A673 (cell line): ENCODE measurements around the gene COL9A3. TPM values are rescaled to one million over a fixed set of nuclear protein-coding genes. Genes with fewer than 3 reads are reported as not detected.

ENCODE experiments used
- BruUV-seq: library from RNA; stranded (reverse); fragments of 400-500 nt; replicated peaks from 2 replicates; lab custom pipeline; 2021; lab: Mats Ljungman, UMichigan
- CTCF ChIA-PET: fragments of 300-600 bp; sonication (Branson Sonifier 250); formaldehyde crosslinking; loops from one replicate; lab custom pipeline; 2022; ENCODE audit warnings: antibody characterized with exemption; lab: Charles Lee
- POLR2A ChIA-PET: fragments of 300-600 bp; sonication (Branson Sonifier 250); formaldehyde crosslinking; loops from one replicate; lab custom pipeline; 2022; ENCODE audit warnings: antibody characterized with exemption; ENCODE audit not compliant: low non-redundant PET; lab: Charles Lee
- DNase-seq: peaks from one replicate; pipeline ENCODE4 v3.0.0-alpha.2; 2015; ENCODE audit warnings: low spot score
- H3K27ac ChIP-seq: fragments of 200-600 bp; sonication (generic); 2 replicates; pipeline ENCODE4 v1.5.1; 2016; ENCODE audit warnings: mixed run types, low read depth, mild to moderate bottlenecking, mixed read lengths, antibody characterized with exemption, low read length; ENCODE audit not compliant: poor library complexity, severe bottlenecking
- H3K27me3 ChIP-seq: fragments of 200-600 bp; sonication (generic); replicated peaks from 2 replicates; pipeline ENCODE4 v1.6.1; 2017; ENCODE audit warnings: mixed run types, low read depth, mild to moderate bottlenecking, mixed read lengths, antibody characterized with exemption, low read length; ENCODE audit not compliant: insufficient read depth, poor library complexity
- H3K36me3 ChIP-seq: fragments of 200-600 bp; sonication (generic); 2 replicates; pipeline ENCODE4 v1.6.1; 2016; ENCODE audit warnings: mixed run types, mild to moderate bottlenecking, mixed read lengths, antibody characterized with exemption, low read length; ENCODE audit not compliant: insufficient read depth, poor library complexity, severe bottlenecking
- H3K4me1 ChIP-seq: fragments of 200-600 bp; sonication (generic); 2 replicates; pipeline ENCODE4 v1.6.1; 2017; ENCODE audit warnings: mixed run types, mild to moderate bottlenecking, mixed read lengths, antibody characterized with exemption, low read length; ENCODE audit not compliant: insufficient read depth, poor library complexity, severe bottlenecking
- H3K4me3 ChIP-seq: fragments of 200-600 bp; sonication (generic); 2 replicates; pipeline ENCODE4 v1.5.1; 2016; ENCODE audit warnings: low read depth, mixed run types, mild to moderate bottlenecking, mixed read lengths, low read length; ENCODE audit not compliant: poor library complexity, severe bottlenecking
- H3K9me3 ChIP-seq: fragments of 200-600 bp; sonication (generic); 2 replicates; pipeline ENCODE4 v1.6.1; 2016; ENCODE audit warnings: mixed run types, low read depth, mild to moderate bottlenecking, mixed read lengths, antibody characterized with exemption, low read length; ENCODE audit not compliant: poor library complexity, severe bottlenecking
- EZH2 ChIP-seq: fragments of 200-600 bp; sonication (generic); IDR thresholded peaks from 2 replicates; pipeline ENCODE4 v1.6.1; 2017; ENCODE audit warnings: borderline replicate concordance, low read depth, mild to moderate bottlenecking, mixed read lengths, antibody characterized with exemption, low read length; ENCODE audit not compliant: poor library complexity, severe bottlenecking
- intact Hi-C: fragments of 100-400 bp; cut with micrococcal nuclease; formaldehyde crosslinking; loops from one replicate; pipeline ENCODE4 v1.10.0; 2022; ENCODE audit not compliant: unreplicated experiment
- total RNA-seq: library from RNA; stranded (reverse); gene quantifications from 2 replicates; pipeline ENCODE4 v1.2.3, GENCODE V29; 2021
- TF ChIP-seq, protein P1 (sequence below): fragments of 300-800, 200-600 bp; sonication (generic); conservative IDR thresholded peaks from 2 replicates; pipeline ENCODE4 v1.5.1; 2017; ENCODE audit warnings: low read depth, mild to moderate bottlenecking, antibody characterized with exemption, low read length, moderate library complexity, mixed read lengths

Gene COL9A3
- total RNA-seq, 1 experiment from 2014 or later, result 8.4 TPM

DNA sequence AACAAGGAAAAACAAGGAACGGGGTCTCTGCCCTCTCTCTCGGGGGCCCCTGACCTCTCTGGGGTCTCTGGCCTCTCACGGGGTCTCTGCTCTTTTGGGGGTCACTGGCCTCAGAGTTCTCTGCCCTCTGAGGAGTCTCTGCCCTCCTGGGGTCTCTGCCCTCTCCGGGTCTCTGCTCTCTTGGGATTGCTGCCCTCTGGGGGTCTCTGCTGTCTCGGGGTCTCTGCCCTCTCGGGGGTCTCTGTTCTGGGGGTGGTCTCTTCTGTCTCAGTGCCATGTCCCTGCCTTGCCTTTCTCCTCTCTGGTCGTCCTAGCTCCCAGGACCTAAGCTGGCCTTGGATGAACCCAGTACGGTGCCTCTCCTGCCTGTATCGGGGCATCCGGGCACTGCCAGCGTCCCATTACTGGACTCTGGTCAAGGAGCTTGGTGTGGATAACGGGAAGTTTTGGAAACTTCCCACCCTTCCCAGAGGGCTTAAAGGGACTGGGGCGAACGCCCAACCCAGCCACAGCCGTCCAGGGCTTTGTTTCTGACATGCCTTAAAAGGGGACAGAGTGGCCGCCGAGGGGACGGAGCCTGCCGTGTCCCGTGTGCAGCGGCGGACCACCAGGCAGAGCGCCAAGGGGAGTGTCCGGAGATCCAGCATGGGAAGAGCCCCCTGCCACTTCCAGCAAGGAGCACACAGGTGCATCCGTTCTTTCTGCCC, 45.3 kb upstream of the COL9A3 start:
- Histone ChIP-seq H3K4me1 (peaks cover 87% of the 10 kb centered on the region), H3K9me3 (no peaks in the 10 kb centered on the region), H3K36me3 (no peaks in the 10 kb centered on the region), H3K4me3 (peak overlapping the region; percentile 76), H3K27me3 (no peaks in the 10 kb centered on the region), H3K27ac (peak overlapping the region; percentile 95)
- no peak for TF ChIP-seq EZH2
- TF ChIP-seq, protein P1, sequence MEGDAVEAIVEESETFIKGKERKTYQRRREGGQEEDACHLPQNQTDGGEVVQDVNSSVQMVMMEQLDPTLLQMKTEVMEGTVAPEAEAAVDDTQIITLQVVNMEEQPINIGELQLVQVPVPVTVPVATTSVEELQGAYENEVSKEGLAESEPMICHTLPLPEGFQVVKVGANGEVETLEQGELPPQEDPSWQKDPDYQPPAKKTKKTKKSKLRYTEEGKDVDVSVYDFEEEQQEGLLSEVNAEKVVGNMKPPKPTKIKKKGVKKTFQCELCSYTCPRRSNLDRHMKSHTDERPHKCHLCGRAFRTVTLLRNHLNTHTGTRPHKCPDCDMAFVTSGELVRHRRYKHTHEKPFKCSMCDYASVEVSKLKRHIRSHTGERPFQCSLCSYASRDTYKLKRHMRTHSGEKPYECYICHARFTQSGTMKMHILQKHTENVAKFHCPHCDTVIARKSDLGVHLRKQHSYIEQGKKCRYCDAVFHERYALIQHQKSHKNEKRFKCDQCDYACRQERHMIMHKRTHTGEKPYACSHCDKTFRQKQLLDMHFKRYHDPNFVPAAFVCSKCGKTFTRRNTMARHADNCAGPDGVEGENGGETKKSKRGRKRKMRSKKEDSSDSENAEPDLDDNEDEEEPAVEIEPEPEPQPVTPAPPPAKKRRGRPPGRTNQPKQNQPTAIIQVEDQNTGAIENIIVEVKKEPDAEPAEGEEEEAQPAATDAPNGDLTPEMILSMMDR, result no peak
- ChIA-PET CTCF (no interaction called here), POLR2A (no interaction called here)
- intact Hi-C loops, result no loop called here
- no peak for DNase-seq
- BruUV-seq, result no TSS peak

DNA sequence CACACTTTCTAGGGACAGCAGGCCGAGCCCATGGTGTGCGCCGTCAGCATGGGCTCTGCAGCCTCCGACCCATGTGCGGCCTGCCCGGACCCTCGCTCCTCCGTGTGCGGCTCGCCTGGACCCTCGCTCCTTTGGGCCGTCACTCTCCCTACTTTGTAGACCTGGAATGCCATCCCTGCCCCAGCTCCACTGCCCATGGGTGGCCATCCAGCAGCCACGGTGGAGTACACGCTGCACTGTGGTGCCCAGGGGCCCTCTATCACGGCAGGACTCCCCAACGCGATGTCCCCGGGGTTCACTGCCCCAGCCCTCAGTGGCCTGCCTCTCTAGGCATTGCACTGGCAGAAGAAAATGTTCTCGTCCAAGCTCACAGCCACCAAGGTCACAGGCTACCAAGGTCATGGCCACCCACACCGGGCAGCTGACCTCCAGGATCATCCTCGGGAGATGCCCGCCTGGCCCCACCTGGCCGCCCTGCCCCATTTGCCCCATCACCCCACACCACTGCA, 44.7 kb upstream of the COL9A3 start:
- peak overlapping the region; percentile 76 for H3K4me3 ChIP-seq
- H3K4me1 ChIP-seq, result peaks cover 86% of the 10 kb centered on the region
- H3K27me3 ChIP-seq, result no peaks in the 10 kb centered on the region
- H3K9me3 ChIP-seq, result no peaks in the 10 kb centered on the region
- ChIA-PET POLR2A (no interaction called here), CTCF (interaction anchor here (1.4 kb wide), 1 partner anchor 19 kb away, joined by 9 read pairs; no protein-coding TSS in a partner anchor)
- intact Hi-C loops, result no loop called here
- no peak for TF ChIP-seq EZH2
- TF ChIP-seq, protein P1, result no peak
- peak overlapping the region; percentile 95 for H3K27ac ChIP-seq
- no peaks in the 10 kb centered on the region for H3K36me3 ChIP-seq
- no TSS peak for BruUV-seq
- no peak for DNase-seq

DNA sequence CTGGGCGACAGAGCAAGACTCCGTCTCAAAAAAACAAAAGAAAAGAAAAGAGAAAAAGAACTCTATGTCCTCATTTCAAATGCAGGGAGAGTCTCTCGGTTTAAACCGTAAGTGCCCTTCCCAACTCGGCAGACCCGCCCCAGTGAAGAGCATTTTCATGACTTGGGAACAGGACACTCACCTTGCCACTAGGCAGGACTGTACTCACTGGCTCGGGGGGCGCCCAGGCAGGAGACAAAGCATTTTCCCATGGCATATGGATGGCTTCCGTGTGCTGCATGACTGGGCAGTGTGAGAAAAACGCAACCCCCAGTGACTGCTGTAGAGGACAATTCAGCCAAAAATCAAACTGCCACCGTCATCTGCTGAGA, 44.2 kb upstream of the COL9A3 start:
- intact Hi-C loops, result no loop called here
- TF ChIP-seq, protein P1, result no peak
- TF ChIP-seq EZH2, result no peak
- H3K27me3 ChIP-seq, result no peaks in the 10 kb centered on the region
- peak overlapping the region; percentile 76 for H3K4me3 ChIP-seq
- H3K36me3 ChIP-seq, result no peaks in the 10 kb centered on the region
- ChIA-PET CTCF (interaction anchor here (0.6 to 1.4 kb wide), 4 partner anchors 10 to 67 kb away, joined by 3 to 9 read pairs (median 6); no protein-coding TSS in a partner anchor), POLR2A (interaction anchor here (0.6 to 0.8 kb wide), 2 partner anchors 22 to 109 kb away, joined by 3 to 14 read pairs; no protein-coding TSS in a partner anchor)
- peak overlapping the region; percentile 95 for H3K27ac ChIP-seq
- DNase-seq, result no peak
- TSS peak; percentile 11 for BruUV-seq
- H3K4me1 ChIP-seq, result peaks cover 85% of the 10 kb centered on the region
- no peaks in the 10 kb centered on the region for H3K9me3 ChIP-seq
